ENCODE measurements around the gene PPIC. TPM values are rescaled to one million over a fixed set of nuclear protein-coding genes. Genes with fewer than 3 reads are reported as not detected.

PPIC gene
- total RNA-seq, 2 experiments from 2014 or later, result not detected

DNA sequence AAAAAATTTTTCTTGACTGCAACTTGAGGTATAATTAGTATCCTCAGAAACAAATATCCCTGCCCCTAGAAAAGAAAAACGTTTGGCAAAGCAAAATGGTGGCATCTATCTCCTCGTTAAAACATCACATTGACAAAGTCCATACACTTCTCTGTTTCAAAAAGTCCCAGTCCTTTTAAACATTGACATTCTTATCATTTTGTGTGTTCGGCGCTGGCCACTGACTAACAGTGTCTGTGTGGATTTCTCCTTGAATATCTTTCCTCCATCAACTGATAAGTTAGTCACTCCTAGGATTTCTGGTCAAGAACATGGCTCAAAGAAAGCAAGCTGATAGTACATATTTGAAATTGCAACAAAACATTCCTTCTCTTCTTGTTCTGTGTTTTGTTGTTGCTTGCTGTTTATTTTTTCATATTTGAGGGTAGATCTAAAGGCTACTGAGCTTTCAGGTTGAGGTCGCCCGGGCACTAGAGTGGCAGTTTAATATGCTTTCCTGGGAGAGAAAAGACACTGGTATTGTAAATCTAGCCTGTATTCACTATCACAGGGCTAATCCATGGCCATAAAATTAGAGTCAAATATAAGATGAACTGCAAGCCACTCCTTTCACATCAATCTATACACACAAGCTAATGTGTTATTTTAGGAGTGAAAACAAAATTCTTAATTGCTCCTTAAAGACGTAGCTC, 8.5 kb upstream of the PPIC start:
- no peaks in the 10 kb centered on the region for H3K4me1 Mint-ChIP-seq (ENCODE audit: low read depth)

DNA sequence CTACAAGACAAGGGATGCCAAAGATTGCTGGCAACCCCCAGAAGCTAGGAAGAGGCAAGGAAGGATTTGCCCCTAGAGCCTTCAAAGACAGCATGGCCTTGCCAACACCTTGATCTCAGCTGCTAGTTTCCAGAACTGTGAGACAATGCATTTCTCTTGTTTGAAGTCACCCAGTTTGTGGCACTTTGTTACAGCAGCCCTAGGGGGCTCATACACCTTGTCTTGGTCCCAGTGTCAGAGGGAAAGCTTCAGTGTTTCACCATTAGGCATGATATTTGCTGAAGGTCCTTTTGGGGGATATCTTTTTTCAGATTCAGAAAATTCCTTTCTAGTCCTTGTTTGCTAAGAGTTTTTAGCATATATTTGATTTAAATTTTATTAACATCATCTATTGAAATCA, 3.1 kb upstream of the PPIC start:
- Histone ChIP-seq H3K36me3 (ENCODE audit: insufficient read depth, low read length) (no peaks in the 10 kb centered on the region), H3K27me3 (ENCODE audit: control insufficient read depth in 1 of 2, insufficient read depth in 2 of 2, low read length in 2 of 2) (peaks cover 24 to 50% of the 10 kb centered on the region in 2 experiments), H3K27ac (ENCODE audit: low read depth in 1 of 2, low read length in 2 of 2) (no peak overlapping the region), H3K4me3 (ENCODE audit: low read length) (no peak overlapping the region), H3K4me1 (ENCODE audit: insufficient read depth, low read length) (peaks cover 19% of the 10 kb centered on the region), H3K9me3 (ENCODE audit: control insufficient read depth in 1 of 2, insufficient read depth in 1 of 2, low read length in 2 of 2) (no peaks in the 10 kb centered on the region)
- TF ChIP-seq, protein P1, sequence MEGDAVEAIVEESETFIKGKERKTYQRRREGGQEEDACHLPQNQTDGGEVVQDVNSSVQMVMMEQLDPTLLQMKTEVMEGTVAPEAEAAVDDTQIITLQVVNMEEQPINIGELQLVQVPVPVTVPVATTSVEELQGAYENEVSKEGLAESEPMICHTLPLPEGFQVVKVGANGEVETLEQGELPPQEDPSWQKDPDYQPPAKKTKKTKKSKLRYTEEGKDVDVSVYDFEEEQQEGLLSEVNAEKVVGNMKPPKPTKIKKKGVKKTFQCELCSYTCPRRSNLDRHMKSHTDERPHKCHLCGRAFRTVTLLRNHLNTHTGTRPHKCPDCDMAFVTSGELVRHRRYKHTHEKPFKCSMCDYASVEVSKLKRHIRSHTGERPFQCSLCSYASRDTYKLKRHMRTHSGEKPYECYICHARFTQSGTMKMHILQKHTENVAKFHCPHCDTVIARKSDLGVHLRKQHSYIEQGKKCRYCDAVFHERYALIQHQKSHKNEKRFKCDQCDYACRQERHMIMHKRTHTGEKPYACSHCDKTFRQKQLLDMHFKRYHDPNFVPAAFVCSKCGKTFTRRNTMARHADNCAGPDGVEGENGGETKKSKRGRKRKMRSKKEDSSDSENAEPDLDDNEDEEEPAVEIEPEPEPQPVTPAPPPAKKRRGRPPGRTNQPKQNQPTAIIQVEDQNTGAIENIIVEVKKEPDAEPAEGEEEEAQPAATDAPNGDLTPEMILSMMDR (IDR thresholded peaks at IDR 0.05), result no peak
- ChIA-PET POLR2A (no interaction called here), CTCF (no interaction called here)
- Mint-ChIP-seq H3K27ac (no peak overlapping the region), H3K9me3 (no peaks in the 10 kb centered on the region), H3K27me3 (peaks cover 67% of the 10 kb centered on the region), H3K4me3 (no peak overlapping the region), H3K36me3 (ENCODE audit: low read depth) (no peaks in the 10 kb centered on the region), H3K4me1 (ENCODE audit: low read depth) (peaks cover 9% of the 10 kb centered on the region)
- no peak for ATAC-seq (ENCODE audit: poor library complexity)
- intact Hi-C loops (cut with DNase I, micrococcal nuclease), result no loop called here
- no peak for DNase-seq

More for the DNA sequence above, 8.5 kb upstream of the PPIC start:
- DNase-seq (no peak), ATAC-seq (ENCODE audit: poor library complexity) (no peak)
- H3K27ac ChIP-seq (ENCODE audit: low read depth in 1 of 2, low read length in 2 of 2), result no peak overlapping the region
- Mint-ChIP-seq H3K36me3 (ENCODE audit: low read depth) (no peaks in the 10 kb centered on the region), H3K4me3 (no peak overlapping the region), H3K27ac (no peak overlapping the region), H3K27me3 (peaks cover 62% of the 10 kb centered on the region), H3K9me3 (peaks cover under 1% of the 10 kb centered on the region)
- H3K4me3 ChIP-seq (ENCODE audit: low read length), result no peak overlapping the region
- H3K9me3 ChIP-seq (ENCODE audit: control insufficient read depth in 1 of 2, insufficient read depth in 1 of 2, low read length in 2 of 2), result peaks cover 0 to 5% of the 10 kb centered on the region in 2 experiments
- CTCF ChIA-PET, result no interaction called here
- intact Hi-C loops (cut with DNase I, micrococcal nuclease), result no loop called here
- H3K4me1 ChIP-seq (ENCODE audit: insufficient read depth, low read length), result no peaks in the 10 kb centered on the region
- POLR2A ChIA-PET, result no interaction called here
- H3K36me3 ChIP-seq (ENCODE audit: insufficient read depth, low read length), result no peaks in the 10 kb centered on the region
- TF ChIP-seq, protein P1 (IDR thresholded peaks at IDR 0.05), result no peak
- H3K27me3 ChIP-seq (ENCODE audit: control insufficient read depth in 1 of 2, insufficient read depth in 2 of 2, low read length in 2 of 2), result peaks cover 6 to 12% of the 10 kb centered on the region in 2 experiments

DNA sequence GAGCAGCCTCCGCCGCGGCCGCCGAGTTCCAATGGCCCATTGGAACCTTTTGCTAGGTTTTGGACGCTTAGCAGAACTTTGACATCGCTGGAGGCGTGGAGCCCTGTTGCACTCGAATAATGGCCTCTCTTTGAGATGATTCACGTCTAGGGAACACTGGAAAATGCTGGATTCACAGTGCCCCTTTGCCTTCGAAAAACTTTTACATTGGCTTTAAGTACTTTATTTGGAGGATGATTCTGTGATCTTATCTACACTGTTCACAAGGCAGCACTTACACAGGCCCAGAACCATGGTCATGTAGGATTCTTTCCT, 536 bp upstream of the PPIC start:
- Histone ChIP-seq H3K27ac (ENCODE audit: low read depth in 1 of 2, low read length in 2 of 2) (no peak overlapping the region), H3K4me1 (ENCODE audit: insufficient read depth, low read length) (peaks cover 19% of the 10 kb centered on the region), H3K4me3 (ENCODE audit: low read length) (no peak overlapping the region), H3K36me3 (ENCODE audit: insufficient read depth, low read length) (no peaks in the 10 kb centered on the region), H3K9me3 (ENCODE audit: control insufficient read depth in 1 of 2, insufficient read depth in 1 of 2, low read length in 2 of 2) (no peaks in the 10 kb centered on the region), H3K27me3 (ENCODE audit: control insufficient read depth in 1 of 2, insufficient read depth in 2 of 2, low read length in 2 of 2) (peaks cover 30 to 60% of the 10 kb centered on the region in 2 experiments)
- POLR2A ChIA-PET, result no interaction called here
- Mint-ChIP-seq H3K27ac (no peak overlapping the region), H3K27me3 (peaks cover 76% of the 10 kb centered on the region), H3K4me3 (no peak overlapping the region), H3K9me3 (no peaks in the 10 kb centered on the region), H3K36me3 (ENCODE audit: low read depth) (no peaks in the 10 kb centered on the region), H3K4me1 (ENCODE audit: low read depth) (peaks cover 9% of the 10 kb centered on the region)
- intact Hi-C loops (cut with DNase I, micrococcal nuclease), result no loop called here
- TF ChIP-seq, protein P1 (IDR thresholded peaks at IDR 0.05), result no peak
- CTCF ChIA-PET, result interaction anchor here (1.2 kb wide), 1 partner anchor 13 kb away, joined by 3 read pairs; no protein-coding TSS in a partner anchor
- DNase-seq (no peak), ATAC-seq (ENCODE audit: poor library complexity) (no peak)

Measured in CD4-positive, alpha-beta T cell (primary cell).